NOMO-1 treated with DMSO at 0.1 percent for 48 hours (cell line): ENCODE results near the gene KCNC4.

Experiments
- DNase-seq: peaks from one replicate; lab custom pipeline; 2025; ENCODE audit not compliant: unreplicated experiment; lab: John Stamatoyannopoulos, UW

KCNC4 gene

DNA sequence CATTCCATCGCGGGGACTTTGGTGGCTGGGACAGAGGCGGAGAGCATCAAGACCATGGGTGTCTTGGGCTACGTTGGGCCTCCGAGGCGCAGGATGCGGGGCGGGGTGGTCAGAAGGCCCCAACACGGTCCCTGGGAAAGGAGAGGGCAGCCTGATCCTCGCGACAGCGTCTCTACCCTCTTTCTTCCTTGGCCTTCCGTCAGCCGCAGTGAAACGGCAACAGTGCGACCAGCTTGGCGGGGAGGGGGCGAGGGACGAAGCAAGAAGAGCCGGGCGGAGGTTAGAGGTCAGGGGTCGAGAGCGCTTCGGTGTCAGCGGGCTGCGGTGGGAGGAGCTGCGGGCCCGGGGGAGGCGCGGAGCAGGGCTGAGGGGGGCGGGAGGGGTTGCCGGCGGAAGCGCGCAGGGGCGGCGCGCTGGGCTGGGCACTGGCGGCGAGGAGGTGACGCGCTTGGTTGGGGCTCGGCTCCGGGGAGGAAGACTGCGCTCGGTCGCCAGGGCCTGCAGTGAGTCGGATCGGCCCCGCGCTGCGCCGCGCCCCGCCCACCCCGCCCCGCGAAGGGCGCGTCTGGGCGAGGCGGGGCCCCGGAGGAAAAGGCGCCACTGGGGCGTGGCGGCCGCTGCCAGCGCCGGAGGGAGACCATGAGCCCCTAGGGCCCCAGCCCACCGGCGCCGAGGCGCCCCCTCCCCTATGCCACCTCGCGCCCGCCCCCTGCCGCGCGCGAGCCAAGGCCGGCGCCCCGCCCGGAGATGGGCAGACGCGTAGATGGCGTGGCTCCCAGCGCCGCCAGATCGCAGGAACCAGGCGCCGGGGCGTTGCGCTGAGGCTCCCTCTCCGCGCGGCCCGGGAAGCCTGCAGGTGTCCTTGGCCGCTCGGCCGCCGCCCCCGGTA is at the start of gene KCNC4:
KCNC4 (plus strand) TSS at position 600 of the 889 bp plus-strand sequence. CDS start 1,186 bp downstream, outside the sequence.
- peak; percentile 89 for DNase-seq

DNA sequence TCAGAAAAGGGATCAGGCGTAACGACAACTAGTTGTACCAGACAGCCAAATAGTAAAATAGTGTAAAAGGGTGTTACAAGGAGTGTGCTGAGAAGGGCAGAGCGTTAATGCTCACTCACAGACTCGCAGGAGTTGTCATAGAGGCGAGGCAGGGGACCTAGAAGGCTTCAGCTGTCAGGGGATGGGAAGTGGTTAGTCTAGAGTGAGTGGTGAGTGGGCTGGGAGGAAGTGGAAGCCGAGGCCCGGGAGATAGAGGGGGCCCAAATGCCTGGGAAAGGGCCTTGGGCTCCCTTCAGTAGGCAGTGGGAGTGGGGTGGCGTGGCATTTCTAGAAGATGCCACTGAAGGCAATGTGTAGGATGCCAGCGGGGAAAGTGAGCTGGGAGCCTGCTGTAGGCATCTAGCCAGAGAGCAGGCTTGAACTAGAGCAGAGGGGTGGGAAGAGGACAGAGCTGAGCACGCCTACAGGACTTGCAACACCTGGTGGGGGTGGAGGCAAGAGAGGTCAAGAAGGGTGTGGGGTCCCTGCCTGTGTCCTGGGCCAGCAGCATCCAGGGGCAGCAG is 49.5 kb upstream of the KCNC4 start:
- no peak for DNase-seq

DNA sequence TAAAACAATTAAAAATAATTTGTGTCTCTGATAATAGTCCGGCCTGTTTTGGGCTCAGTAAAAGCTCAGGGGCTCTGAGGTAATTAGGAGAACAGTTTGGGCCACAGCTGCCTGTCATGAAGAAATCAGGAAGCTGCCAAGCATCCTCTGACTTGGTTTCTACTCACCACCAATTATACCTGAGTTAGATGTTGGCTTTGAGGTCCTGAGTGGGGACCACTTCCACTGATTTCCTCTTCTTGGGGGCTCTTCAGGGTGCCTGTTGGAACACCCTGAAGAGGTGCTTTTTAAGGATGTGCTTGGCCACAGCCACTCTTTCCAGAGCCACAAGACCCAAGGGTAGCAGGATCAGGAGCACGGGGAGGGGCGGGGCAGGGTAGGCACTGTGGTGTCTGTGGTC is 48.9 kb upstream of the KCNC4 start:
- no peak for DNase-seq

DNA sequence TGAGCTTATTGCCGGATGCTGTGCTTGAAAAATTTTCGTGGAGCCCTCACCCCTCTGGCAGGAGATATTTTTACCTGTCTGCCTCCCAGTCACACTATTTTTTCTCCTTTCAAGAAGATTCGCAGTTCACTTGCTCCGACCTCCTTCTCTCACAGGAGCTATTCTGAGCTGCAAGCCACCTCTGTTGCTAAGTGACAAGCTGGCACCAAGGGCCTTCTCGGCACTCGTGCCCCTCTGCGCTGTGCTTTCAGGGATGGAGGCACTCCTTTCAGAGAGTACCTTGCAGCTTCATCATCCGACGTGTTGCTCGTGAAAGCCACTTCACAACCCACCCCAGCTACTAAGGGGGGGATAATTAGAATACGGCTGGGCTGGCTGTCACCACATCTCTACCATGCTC is 48.3 kb upstream of the KCNC4 start:
- no peak for DNase-seq

DNA sequence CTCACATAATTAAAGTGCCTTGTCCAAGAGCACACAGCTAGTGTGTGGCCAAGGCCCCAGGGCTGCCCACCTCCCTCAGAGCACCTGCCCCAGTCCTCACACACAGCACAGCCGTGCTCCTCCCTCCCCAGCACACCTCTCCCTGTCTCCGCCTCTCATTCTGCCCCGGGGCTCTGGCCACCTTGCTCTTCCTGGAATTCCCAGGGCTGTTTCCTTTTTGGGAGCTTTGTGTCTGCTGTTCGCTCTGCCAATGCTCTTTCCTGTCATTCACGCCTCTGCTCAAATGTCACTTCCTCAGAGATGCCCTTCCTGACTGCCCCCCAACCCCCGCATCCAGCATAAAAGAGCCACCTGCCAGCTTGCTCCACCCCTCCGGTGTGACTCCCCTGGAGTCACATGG is 46.5 kb upstream of the KCNC4 start:
- no peak for DNase-seq

DNA sequence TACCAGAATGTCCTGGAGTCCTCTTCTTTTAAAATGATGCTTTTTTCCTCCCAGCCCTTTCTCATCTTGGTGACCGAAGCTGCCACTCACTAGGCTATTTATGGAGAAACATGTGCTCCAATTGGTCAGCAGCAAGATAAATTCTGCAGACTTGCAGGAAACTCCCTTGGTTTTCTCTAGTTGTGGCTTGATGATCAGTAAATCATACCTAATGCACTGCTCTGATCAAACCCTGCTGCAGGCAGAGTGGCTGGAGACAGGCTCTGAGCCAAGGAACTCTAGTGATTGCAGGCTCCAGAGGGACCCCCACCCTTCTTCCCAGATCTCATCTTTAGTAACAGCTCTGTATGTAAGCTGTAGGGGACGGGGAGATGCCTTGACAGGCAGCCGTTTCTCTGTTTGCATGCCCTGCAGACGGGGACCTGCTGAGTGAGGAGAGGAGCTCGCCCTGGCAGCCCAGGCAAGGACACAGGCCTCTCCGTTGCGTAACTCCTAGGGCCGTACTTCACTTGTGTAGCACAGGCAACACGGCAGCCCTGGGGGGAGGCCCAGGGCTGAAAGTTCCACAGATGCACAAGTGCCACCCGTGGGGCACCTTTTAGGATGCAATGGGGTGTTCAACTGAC is 45.3 kb upstream of the KCNC4 start:
- DNase-seq: no peak

DNA sequence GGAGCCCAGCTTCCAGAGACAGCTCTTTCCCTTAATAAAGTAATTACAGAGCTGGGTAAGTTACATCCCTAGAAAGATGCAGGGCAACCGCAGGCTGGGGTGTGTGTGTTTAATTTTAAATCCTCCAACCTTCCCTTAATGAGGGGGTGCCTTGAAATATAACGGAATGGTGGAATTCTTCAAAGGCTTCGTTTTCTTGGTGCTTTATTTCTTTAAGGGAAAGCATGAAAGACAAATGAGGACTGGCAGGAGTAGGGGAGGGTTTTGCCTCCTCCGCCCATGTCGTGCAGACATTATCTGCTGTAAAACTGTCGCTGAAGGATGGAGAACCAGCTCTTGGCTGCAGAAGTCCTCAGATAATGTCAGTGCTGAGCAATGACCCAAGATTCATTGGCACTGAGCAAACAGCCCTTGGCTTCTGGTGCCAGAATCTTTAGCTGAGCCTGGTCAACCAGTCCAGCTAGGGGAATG is 44.3 kb upstream of the KCNC4 start:
- DNase-seq: no peak

DNA sequence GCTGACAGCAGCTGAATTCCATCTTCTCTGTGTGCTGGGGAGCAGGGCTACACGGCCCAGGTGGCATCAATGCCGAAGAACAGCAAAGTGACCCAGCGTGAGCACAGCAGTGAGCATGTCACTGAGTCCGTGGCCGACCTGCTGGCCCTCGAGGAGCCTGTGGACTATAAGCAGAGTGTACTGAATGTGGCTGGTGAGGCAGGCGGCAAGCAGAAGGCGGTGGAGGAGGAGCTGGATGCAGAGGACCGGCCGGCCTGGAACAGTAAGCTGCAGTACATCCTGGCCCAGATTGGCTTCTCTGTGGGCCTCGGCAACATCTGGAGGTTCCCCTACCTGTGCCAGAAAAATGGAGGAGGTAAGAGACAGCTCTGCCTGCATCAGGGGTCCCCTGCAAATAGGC is 43.3 kb upstream of the KCNC4 start:
- DNase-seq: no peak

DNA sequence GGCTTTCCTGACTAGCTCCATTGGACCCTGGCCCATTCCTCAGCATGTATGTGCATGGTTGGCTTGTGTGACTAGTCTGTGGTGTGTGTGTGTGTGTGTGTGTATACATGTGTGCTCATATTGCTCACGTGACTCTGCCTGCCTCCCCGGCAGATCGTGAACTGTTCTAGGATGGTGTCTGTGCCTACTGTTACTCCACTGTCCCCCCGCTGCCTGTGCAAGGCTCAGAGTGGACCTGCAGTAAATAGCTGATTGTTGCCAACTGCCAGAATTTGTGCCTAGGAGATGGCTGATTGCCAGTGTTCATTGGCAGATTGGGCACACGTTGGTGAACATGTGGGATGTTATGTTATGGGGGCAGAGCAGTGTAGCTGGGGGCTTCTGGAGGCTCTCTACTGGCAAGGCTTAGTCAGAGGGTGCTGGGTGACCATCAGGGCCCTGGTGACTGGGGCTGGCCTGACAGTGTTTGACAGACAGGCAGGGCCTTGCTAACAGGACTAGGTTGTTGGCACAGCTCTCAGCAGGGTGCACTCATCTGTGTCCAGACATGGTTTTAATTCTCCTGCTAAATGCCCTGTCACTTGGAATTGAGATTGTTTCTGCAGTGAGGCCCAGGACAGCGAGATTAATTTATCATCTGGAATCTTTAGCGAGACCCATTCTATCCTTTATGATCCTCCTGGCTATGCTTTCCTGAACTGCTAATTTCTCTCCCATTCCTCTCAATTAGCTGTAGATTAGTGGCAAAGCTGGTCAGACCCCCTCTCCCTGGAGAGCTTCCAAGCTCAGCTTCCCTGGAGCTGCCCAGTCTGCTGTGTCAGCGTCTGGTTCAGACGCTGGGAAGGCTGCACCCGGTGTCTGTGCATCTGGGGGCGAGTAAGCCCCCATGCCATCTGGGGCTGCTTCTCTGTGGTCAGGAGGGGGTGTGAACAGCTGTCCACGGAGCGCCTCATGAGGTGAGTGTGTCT is 39.1 kb upstream of the KCNC4 start:
- no peak for DNase-seq

DNA sequence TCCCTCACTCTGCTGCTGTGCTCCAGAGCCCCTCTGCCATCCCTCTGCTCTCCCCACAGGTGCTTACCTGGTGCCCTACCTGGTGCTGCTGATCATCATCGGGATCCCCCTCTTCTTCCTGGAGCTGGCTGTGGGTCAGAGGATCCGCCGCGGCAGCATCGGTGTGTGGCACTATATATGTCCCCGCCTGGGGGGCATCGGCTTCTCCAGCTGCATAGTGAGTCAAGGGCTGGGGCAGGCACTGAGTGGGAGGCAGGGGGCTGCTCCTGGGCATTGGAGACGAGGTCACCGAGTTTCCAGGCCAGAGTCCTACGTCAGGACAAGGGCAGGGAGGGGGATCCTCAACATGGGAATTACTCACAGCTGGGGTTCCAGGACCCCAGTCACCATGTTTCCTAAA is 38.1 kb upstream of the KCNC4 start:
- DNase-seq: no peak

DNA sequence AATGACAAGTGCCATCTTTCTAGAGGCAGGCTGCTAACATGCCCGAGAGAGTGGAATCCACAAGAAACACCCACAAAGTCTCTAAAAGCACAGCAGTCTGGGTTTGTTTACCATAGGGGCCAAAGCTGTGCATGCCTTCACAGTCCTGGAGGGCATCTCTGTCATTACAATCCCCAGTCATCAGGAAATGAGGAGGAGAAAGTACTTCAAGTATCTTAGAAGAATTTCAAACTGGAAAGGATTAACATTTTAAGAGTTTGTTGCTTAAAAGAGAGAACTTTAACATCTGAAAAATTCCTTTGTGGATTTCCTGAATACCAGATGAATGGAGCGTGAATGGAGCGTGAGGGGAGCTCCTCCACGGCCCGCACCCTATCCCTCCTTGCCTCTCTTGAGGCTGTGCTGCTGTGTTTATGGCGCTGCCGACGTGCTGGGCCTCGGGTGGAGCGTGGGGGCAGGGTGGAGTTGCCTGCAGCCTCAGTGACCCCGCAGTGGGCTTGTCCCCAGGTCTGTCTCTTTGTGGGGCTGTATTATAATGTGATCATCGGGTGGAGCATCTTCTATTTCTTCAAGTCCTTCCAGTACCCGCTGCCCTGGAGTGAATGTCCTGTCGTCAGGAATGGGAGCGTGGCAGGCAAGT is 36.5 kb upstream of the KCNC4 start:
- no peak for DNase-seq

DNA sequence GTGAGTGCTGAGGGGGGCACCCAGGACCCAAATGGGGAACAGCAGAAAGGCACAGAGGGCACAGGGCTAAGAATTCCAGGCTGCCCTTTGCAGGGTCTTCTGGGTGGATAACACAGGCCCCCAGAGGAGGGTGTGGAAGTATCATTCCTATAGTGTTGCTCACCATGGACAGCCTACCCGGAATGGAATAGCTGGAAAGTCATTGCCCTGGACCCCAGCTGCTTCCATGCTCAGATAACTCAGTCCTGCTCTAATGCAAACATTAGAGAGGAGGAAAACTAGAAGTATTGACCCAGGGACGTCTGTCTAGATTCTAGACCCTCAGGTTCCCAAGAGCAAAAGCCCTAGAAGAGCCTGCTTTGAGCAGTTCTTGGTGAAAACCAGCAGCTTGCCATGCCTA is 35.2 kb upstream of the KCNC4 start:
- no peak for DNase-seq

DNA sequence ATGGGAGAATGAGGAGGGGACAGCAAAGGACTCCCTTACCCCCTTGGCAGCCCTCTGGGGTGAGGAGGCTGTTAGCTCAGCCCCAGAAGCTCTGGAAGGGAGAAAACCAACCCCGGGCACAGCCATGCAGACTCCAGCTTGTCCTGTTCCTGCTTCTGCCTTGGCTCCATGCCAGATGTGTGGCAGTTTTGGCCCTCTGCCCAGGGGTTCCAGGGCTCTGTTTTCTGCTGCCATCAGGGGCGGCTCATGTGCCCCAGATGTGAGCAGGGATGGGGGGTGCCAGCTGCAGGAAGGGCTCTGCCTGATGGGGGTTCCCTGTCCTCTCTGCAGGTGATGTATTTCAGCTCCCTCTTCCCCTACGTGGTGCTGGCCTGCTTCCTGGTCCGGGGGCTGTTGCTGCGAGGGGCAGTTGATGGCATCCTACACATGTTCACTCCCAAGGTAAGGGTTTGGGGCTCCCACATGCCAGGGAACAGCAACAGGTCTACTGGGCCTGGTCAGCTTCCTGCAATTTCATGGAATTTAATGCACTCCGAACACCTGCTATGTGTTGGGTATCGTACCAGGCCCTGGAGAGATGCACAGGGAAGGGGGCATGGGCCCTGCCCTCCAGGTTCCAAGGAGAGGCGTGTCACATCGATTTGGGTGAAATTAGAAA is 33.7 kb upstream of the KCNC4 start:
- no peak for DNase-seq

DNA sequence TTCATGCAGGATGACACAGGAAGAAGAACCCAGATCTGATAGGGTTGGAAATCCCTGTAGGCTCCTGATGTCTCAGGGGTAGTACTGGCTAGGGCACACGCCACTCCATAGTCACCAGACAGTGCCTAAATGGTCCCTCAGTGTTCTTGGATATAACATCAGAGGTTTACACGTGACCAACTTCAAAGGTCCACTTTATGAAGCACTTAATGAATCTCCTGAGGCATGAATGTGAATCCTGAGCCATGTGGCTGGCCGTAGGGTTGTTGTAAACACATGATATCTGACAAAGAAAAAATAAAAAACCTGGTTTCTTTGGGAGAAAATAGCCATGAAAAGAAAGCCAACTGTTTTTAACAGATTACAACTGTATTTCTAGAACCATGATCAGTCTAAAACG is 32.3 kb upstream of the KCNC4 start:
- no peak for DNase-seq

DNA sequence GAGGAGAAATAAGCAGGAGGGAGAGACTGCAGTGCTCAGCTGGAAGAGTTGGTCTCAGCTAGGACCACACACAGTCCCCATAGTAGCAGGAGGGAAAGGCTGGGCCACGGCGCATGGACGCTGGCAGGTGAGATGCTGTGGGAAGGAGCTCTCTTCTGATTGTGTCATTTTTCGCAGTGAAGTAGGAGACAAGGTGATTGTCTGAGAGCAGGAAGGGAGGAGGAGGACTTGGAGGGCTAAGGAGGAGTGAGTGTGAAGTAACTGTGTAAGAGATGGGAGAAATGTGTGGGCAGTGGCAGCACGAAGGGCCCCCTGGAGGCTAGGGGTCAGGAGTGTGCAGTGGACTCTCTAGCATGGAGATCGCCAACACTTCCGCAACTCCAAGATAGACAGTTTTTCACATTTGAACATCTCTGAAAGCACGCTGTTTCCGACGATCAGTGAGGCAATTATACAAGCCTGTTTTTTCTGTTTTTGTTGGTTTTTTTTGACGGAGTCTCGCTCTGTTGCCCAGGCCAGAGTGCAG is 26.4 kb upstream of the KCNC4 start:
- DNase-seq: no peak

DNA sequence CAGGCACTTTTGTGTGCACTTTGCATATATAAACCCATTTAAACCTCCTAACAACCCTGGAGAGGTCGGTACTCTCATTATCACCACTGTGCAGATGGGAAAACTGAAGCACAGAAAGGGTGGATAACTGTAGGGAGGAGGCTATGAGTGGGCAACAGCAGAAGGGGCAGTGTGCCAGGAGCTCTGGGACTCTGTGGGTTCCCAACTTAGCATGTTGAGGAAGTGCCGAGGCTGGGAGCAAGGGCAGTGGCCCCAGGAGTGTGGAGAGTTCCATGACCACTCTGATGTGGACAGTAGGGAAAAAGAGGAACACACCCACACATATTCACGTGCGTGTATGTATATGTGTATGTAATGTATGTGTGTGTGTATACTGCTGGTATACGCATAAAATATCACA is 25.7 kb upstream of the KCNC4 start:
- DNase-seq: no peak

DNA sequence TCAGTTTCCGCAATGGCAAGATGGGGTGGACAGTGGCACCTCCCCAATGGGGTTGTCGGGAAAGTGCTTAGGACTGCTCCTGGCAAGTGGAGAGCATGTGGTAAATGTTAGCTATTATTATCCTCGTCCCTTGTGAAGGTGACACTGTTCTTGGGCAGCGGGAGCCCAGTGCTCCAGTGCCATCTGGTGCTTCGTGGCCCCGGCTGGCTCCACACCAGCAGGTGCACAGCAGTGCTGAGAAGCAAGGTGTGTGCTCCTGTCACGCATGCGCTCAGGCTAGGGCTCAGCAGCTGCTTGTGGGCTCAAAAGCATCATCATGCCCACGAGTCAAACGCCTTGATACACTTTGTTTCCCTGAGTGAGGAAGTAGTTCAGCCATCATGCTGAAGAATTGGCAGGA is 24.9 kb upstream of the KCNC4 start:
- no peak for DNase-seq

DNA sequence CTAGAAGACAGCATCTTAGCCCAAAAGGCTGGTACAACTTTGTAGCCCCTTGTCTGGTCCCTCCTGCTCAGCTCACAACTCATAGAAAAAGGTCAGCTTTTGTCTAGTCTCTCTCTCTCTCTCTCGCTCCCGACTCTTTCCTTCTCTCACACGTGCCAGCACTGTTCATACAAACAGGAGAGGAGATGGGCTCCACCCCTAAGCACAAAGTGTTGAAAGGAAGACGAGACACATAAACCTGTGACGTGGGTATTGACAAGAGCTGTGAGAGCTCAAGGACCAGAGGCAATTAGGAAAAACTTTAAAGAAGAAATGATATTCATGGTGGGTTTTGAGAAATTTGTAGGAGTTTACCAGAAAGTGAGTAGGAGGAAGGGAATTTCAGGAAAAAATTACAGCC is 23.6 kb upstream of the KCNC4 start:
- no peak for DNase-seq

DNA sequence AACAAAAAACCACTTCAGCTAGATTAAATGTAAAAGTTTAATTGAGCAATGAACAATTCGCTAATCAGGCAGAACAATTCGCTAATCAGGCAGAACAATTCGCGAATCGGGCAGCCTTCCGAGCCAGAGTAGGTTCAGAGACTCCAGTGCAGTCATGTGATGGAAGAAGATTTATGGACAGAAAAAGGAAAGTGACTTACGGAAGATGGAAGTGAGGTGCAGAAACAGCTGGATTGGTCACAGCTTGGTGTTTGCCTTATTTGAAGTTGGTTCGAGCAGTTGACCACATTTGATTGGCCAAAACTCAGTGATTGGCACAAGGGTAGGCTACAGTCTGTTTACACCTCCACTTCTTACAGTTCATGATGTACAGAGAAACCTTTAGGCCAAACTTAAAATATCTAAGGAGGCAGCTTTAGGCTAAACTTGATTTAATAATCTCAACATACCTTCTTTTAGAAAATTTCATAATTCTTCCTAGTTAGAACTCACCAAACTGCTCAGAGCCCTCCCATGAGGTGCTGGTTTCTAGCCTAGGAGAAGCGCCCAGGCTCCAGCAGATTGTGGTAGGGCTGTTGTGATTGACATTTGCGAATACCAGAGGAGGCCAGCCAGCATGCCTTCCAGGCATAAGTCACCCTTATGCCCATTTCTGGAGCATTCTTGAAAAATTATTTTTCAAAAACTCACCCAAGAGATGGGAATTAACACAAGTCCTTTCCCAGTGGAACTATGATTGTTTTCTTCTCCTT is 22.8 kb upstream of the KCNC4 start:
- no peak for DNase-seq
